HG02571 (cell line): ENCODE data around the gene GNA14.

Experiments used
- ATAC-seq: cut with Tn5 transposase; IDR thresholded peaks from one replicate; pipeline ENCODE4 v1.9.1; 2021; ENCODE audit warnings: mild to moderate bottlenecking, moderate library complexity; ENCODE audit not compliant: unreplicated experiment

The GNA14 gene

GRCh38 chr9:77543131-77543822, 104.8 kb downstream of the GNA14 start:
- ATAC-seq, result no peak

- ATAC-seq, result no peak
These were observed 106.5 kb downstream of the GNA14 start for GRCh38 chr9:77541600-77541999.

- ATAC-seq, result no peak
These were observed 107.1 kb downstream of the GNA14 start for GRCh38 chr9:77541055-77541454.

GRCh38 chr9:77534376-77535057, 113.6 kb downstream of the GNA14 start:
- ATAC-seq, result no peak

- no peak for ATAC-seq
These were observed 114.5 kb downstream of the GNA14 start for GRCh38 chr9:77533671-77534070.

GRCh38 chr9:77532607-77533006, 115.5 kb downstream of the GNA14 start:
- ATAC-seq, result no peak

GRCh38 chr9:77531400-77531799, 116.7 kb downstream of the GNA14 start:
- no peak for ATAC-seq

GRCh38 chr9:77523891-77524290, 124.2 kb downstream of the GNA14 start:
- no peak for ATAC-seq

- no peak for ATAC-seq
These were observed 127.0 kb downstream of the GNA14 start for GRCh38 chr9:77521091-77521490.

GRCh38 chr9:77518688-77519087, 129.4 kb downstream of the GNA14 start:
- no peak for ATAC-seq

GRCh38 chr9:77516781-77517180, 131.3 kb downstream of the GNA14 start:
- ATAC-seq, result no peak

- no peak for ATAC-seq
These were observed 133.0 kb downstream of the GNA14 start for GRCh38 chr9:77514886-77515711.

GRCh38 chr9:77513457-77513856, 134.7 kb downstream of the GNA14 start:
- ATAC-seq, result no peak

- no peak for ATAC-seq
These were observed 135.2 kb downstream of the GNA14 start for GRCh38 chr9:77512876-77513275.

GRCh38 chr9:77511525-77511924, 136.6 kb downstream of the GNA14 start:
- no peak for ATAC-seq

GRCh38 chr9:77510666-77511065, 137.5 kb downstream of the GNA14 start:
- ATAC-seq, result no peak

GRCh38 chr9:77508396-77508795, 139.7 kb downstream of the GNA14 start:
- ATAC-seq, result no peak

GRCh38 chr9:77507212-77507961, 140.7 kb downstream of the GNA14 start:
- ATAC-seq, result no peak

- no peak for ATAC-seq
These were observed 142.9 kb downstream of the GNA14 start for GRCh38 chr9:77505232-77505631.

GRCh38 chr9:77502568-77502967, 145.6 kb downstream of the GNA14 start:
- no peak for ATAC-seq

- ATAC-seq, result no peak
These were observed 149.2 kb downstream of the GNA14 start for GRCh38 chr9:77498891-77499290.
